DMS 273 (cell line): ENCODE measurements around the gene MLXIPL.
"Not testable (repeated sequence)": the region's sequence is repeated elsewhere in the genome, so short reads cannot be mapped to it uniquely, and the experiment has no call there.

Source experiments
- DNase-seq: peaks from one replicate; lab custom pipeline; 2025; ENCODE audit not compliant: unreplicated experiment; lab: John Stamatoyannopoulos, UW

Gene MLXIPL

DNA sequence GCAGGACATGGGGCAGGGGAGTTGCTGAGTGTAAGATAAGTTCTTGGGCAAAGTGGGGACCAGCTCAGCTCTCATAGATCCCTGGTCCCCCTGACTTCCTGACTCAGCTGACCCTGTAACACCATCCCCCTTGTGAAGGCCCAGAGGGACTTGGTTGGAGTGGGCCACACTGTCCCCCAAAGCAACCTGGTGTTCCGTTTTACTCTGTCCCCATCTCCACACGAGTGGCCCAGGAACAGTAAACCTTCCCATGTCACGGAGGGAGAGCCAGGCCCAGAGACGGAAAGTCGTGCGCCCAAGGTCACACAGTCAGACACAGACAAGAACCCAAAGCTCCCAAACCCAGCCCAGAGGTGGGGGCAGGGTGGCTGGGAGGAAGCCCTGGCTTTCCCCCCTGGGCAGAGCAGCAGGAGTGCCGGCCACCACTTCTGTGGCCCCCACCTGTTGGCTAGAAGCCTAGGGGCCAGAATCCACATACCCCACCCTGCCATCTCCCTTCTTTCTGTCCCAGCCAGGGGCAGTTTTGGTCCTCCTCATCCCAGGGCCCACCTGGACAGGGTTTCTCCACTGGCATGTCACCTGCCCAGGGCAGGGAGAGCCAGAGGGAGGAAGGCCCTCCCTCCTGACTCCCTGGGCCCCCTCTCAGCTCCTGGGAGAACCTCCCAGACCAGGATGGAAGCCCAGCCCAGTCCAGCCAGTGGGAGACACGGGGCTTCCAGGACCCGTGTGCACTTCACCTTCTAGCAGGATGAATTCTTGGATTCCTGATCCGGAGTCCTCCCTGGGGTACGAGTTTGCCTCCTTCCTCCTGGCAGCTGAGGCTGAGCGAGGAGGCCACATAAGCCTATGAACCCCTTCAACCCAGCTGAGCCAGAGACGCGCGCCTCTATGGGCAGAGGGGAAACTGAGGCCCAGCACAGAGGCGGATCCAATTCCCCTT lies 22.7 kb upstream of the MLXIPL start:
- no peak for DNase-seq

DNA sequence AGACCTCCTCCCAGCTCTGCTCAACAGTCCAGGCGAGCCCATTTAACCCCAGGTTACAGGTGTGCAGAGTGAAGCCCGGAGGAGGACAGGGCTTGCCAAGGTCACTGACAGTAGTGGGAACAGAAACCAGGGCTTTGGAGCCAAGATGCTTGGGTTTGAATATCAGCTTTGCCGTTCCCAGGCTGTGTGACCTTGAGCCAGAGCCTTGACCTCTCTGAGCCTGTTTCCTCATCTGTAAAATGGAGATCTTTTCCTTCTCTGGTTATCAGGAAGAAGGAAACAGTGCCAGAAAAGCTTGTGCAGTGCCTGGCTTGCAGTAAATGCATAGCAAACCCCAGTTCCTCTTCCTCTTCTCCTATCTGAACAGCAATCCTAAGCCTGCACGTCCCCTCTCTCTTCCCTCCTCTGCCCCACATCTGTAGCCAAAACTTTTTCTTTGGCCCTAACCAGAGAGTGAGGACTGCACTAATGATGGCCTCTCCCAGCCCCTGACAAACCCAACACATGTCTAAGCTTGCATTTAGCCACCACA lies 21.4 kb upstream of the MLXIPL start:
- DNase-seq: no peak

DNA sequence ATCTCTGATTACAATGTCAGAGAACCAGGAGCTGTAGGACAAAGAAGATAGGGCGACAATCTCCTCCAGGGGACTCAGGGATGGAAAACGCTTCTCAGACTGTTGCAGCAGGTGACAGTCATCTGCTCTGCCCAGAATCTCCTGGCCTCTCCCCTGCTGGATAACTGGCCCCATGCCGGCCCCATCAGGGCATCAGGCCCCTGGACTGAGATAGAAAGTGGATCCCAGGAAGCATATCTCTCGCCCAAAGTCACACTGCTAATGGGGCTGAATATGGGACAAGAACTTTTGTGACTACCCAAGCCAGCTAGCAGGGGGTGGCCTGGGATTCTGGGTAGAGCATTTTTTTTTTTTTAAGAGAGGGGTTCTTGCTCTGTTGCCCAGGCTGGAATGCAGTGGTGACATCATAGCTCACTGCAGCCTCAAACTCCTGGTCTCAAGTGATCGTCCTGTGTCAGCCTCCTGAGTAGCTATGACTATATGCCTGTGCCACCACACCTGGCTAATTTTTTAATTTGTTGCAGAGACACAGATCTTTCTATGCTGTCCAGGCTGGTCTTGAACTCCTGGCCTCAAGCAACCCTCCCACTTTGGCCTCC lies 20.5 kb upstream of the MLXIPL start:
- no peak for DNase-seq

DNA sequence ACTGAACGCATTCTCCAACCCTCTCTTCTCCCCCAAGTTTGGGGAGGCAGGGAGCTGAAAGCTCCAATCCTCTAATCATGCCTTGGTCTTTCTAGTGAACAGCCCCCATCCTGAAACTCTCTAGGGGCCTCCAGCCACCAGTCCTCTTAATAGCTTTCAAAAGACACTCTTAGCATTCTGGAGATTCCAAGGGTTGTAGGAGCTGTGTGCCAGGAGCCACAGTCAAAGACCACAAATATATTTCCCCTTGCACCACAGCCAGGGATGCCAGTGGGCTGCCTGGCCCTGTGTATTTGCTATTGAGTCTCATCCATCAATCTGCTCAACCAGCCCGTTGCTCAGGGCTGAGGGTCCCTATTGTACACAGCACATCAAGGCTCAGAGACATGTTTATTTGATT lies 18.5 kb upstream of the MLXIPL start:
- no peak for DNase-seq

DNA sequence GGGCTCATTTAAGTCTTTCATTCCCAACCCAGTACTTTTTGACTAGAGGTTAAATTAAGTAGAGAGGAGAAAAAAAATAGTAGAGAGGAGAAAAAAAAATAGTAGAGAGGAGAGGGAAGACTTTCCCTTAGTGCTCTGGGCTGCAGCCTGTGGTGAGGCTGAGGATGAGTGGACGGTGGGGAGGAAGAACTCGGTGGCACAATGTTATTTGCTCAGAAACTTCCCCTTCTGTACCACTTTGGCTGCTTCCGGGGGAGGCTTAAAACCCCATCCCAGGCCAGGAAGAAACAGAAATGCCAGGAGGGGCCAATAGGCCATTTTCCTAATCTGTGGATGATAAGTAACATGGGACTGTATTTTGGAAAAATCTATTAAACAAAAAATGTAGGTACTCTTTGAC lies 14.6 kb upstream of the MLXIPL start:
- no peak for DNase-seq

DNA sequence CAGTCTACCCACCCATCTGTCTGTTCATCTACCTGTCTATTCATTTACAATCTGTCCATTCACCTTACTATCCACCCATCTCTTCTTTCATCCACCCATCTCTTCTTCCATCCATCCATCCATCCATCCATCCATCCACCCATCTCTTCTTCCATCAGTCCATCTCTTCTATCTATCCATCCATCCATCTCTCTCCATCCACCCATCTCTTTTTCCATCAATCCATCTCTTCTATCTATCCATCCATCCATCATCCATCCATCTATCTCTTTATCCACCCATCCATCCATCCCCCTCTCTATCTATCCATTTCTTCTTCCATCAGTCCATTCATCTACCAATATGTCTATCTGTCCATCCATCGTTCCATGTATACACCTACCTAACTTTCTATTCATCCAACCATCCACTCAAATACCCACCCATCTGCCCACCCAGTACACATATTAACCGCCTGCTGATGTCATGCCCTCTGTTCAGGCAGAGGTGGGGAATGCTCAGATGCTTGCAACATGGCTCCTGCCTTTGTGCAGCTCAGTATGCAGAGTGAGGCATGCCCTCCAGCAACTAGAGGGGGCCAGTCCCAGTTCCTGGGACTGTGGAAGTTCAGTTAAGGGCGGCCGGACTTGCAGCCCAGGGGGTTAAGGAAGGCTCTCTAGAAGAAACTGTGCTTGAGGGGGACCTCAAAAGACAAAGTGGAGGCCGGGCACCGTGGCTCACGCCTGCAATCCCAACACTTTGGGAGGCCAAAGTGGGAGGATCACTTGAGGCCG lies 11.3 kb upstream of the MLXIPL start:
- no peak for DNase-seq

DNA sequence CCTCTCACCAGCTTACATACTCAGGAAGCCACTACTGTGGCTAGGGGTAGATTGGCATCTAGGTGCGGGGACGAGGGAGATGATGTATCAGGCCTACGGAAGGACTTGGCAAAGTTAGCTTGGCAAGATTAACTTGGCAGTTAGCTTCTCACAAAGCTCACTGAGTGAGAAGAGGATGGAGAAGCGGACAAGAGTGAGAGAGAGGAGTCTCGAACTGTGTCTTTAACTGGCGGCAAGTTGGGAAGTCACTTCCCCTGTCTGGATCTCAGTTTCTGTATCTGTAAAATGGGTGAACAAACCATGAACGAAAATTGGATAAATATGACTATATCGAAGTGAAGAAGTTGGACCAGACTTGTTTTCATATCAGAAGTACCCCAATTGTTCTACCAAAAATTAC lies 9.5 kb upstream of the MLXIPL start:
- no peak for DNase-seq

DNA sequence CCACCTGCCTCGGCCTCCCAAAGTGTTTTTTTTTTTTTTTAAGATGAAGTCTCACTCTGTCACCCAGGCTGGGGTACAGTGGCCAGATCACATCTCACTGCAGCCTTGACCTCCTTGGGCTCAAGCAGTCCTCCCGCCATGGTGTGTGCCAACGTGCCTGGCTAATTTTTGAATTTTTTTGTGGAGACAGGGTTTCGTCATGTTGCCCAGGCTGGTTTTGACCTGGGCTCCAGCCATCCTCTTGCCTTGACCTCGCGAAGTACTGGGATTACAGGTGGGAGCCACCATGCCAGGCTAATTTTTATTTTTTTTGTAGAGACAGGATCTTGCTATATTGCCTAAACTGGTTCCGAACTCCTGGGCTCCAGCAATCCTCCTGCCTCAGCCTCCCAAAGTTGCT lies 9.0 kb upstream of the MLXIPL start:
- no peak for DNase-seq

DNA sequence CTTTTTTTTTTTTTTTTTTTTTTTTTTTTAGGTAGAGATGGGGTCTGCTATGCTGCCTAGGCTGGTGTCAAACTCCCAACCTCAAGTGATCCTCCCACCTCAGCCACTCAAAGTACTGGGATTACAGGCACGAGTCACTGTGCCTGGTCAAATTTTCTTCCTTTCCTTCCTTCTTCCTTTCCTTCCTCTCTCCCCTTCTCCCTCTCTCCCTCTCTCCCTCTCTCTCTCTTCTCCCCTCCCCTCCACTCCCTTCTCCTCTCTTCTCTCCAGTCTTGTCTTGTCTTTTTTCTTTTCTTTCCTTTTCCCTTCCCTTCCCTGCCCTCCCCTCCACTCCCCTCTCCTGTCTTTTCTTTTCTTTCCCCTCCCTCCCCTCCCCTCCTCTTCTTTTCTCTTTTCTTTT lies 7.2 kb upstream of the MLXIPL start:
- DNase-seq: no peak

DNA sequence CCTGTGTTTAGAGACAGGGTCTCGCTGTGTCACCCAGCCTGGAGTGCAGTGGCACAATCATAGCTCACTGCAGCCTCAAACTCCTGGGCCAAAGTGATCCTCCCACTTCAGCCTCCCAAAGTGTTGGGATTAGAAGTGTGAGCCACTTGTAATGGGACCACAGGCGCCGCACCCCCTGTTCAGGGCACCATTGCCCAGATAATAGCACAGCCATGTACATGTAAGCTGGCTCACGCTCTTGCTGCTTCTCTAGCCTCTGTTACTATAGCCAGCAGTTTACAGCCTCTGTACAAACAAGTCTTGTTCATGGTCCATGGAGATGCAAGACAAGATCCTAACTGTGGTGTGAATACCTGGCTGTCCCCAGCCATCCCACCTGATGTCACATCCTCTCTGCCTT lies 4.2 kb upstream of the MLXIPL start:
- DNase-seq: no peak

DNA sequence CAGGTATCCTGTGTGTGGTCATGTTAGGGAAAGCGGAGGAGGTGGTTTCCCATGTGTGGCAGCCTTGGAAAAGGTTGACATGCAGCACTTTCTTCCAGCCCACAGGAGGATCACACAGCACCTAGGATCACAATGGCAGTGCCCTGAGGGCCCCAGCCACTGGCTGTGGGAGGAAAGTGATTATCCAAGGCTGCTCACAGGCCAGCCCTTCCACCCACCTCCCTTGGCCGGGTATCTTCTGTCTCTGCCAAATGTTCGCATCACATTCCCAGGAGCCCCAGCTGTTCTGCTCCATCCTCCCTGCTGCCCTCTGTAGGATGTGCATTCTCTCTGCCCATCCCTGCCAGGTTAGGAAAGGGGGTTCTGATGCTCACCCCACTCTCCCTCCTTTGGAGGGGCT lies 2.5 kb upstream of the MLXIPL start:
- peak; percentile 96 for DNase-seq

DNA sequence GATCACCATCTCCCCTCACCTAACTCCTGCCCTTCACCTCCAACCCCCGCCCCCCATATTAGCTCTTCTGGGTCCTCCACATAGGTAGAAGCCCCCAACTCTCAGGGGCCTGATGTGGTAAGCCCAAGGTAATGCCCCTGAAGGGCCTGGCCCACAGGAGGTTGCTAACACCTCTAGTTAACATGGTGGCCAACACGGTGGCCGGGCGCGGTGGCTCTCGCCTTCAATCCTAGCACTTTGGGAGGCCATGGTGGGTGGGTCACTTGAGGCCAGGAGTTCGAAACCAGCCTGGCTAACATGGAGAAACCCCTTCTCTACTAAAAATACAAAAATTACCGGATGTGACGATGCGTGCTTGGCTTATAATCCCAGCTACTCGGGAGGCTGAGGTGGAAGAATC lies 954 bp upstream of the MLXIPL start:
- no peak for DNase-seq

DNA sequence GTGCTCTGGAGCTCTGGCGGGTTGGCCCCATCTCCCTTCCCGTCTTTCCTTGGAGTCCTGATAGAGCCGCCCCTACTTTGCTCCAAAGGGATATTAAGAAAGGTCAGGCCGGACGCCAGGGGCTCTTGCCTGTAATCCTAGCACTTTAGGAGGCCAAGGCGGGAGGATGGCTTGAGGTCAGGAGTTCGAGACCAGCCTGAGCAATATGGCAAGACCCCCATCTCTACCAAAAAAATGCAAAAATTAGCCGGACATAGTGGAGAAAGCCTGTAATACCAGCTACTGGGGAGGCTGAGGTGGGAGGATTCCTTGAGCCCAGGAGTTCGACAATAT lies 313 bp upstream of the MLXIPL start:
- no peak for DNase-seq

DNA sequence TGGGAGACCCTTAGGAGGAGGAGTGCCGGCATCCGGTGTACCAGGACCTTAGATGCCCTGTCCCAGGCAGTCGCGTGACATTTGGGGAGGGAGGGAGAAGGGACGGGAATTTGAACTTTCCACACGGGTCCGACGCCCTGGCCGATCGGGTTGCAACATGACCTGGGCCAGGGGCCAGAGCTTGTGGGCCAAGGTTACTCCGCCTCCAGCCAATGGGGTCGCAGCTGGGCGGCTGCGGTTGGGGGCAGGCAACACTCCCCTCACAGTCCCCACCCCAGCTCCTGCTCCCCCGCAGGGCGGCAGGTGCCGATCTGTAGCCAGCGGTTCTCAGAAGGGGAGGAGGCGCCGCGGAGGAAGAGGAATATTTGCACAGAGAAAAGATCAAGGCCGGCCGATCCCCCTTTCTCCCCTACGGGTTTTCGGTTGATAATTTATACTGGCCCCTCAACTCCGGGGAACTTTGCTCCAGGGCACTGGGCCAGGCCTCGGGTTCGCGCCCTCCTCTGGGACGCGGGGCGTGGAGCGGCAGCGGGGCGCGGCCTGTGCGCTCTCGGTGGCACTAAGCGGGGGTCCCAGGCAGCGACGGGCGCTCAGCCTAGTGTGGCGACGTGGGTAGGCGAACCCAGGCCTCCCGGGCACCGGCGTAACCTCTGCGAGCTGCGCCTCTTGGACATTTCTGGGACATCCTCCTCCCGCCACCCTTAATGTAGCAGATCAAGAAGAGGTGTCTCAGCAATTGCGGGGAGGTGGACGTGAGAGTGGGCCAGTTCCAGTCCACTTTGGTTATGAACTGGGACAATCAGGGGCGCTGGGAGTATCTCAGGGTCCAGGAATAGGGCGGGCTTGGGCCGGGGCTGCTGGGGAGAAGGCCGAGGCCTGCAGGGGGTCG lies 1.2 kb downstream of the MLXIPL start:
- peak; percentile 93 for DNase-seq

DNA sequence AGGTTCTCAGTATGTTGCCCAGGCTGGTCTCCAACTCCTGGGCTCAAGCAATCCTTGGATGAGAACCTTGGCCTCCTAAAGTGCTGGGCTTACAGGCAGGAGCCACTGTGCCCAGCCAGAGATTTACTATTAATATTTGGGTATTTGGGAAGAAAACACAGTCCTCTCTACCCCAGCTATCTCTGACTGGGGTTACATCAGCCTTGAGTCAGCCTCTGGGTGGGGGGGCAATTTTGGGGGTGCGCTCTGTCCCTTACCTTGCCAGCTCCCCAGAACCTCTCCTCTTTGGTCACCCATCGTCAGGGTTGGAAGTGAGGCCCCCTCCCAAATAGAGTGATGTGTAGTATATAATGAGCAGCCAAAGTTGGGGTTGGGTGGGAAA lies 1.8 kb downstream of the MLXIPL start:
- DNase-seq: no peak

DNA sequence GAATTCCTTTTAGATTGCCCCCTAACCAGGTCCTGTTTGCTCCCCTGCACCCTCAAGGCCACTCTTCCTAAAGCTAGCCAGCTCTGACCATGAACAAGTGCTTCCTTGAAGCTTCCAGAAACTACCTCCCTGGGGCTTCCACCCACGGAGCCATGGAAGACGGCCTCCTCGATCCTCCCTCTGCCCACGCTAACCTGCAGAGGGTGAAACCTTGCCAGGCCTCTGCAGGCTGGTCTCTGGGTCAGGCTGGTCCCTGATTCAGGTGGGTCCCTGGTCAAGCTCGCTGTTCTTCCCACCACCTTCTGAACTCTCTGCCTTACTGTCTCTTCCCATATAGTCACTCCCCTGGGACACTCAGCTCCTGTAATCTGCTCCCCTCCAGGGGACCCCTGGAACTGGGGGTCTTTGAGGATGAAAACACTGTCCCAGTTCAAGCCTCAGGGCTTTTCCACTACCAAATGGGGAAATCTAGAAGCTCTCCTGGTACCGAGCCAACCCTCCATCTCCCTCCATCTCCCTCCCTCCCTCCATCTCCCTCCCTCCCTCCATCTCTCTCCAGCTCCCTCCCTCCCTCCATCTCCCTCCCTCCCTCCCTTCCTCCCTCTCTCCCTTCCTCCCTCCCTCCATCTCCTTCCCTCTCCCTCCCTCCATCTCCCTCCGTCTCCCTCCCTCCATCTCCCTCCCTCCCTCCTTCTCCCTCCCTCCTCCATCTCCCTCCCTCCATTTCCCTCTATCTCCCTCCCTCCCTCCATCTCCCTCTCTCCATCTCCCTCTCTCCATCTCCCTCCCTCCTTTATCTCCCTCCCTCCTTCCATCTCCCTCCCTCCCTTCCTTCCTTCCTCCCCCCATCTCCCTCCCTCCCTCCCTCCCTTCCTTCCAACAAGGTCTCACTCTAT lies 2.9 kb downstream of the MLXIPL start:
- peak; percentile 60 for DNase-seq

DNA sequence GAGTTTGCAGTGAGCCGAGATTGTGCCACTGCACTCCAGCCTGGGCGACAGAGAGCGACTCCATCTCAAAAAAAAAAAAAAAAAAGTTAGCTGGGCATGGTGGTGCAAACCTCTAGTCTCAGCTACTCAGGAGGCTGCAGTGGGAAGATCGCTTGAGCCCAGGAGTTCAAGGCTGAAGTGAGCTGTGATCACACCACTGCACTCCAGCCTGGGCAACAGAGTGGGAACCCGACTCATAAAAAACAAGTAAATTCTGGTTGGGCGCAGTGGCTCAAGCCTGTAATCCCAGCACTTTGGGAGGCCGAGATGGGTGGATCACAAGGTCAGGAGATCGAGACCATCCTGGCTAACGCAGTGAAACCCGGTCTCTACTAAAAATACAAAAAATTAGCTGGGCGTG lies 4.9 kb downstream of the MLXIPL start:
- not testable (repeated sequence) for DNase-seq

DNA sequence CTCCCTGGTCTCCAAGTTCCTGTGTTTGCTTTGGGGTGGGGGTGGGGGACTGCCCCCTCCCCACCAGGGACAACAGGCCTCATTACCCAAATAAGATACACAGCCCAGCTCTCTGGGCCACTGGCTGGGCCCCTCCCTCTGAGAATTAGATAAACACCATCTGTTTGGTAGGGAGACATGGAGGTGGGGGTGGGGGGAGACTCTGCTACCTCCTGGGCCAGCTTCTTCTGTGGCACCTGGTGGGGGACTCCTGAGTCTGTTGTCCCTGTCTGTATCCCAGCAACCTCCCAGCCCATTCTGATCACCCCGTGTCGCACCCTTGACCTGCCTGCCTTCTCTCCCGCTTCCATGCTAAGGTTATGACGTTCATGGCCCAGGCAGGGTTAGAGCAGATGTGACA lies 5.8 kb downstream of the MLXIPL start:
- peak; percentile 94 for DNase-seq

DNA sequence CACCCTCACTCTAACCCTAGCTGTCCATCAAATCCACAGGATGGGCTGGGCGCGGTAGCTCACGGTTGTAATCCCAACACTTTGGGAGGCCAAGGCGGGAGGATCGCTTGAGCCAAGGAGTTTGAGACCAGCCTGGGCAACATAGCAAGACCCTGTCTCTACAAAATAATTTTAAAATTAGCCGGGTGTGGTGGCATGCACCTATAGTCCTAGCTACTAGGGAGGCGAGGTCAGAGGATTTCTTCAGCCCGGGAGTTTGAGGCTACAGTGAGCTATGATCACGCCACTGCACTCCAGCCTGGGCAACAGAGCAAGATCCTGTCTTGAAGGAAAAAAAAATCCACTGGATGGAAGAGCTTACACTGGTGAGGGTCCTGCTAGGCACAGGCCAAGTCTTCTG lies 6.8 kb downstream of the MLXIPL start:
- not testable (repeated sequence) for DNase-seq

DNA sequence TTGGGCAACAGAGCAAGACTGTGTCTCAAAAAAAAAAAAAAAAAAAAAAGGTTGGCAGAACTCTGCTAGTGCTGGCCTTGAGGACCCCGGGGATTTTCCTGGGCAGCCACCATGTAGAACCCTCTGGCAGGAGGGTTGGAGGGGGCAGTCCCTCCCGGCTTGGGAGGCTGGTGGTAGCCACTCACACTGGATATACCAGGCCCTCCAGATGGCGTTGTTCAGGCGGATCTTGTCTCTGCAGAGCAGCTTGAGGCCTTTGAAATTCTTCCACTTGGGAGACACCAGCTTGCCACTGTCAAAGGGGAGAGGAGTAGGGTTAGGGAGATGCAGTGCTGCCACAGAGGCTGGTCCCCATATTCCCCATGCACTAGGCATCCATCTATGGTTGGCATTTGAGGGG lies 8.4 kb downstream of the MLXIPL start:
- peak; percentile 93 for DNase-seq
